ENCODE measurements around the gene ATP5F1E. TPM values are rescaled to one million over a fixed set of nuclear protein-coding genes. Genes with fewer than 3 reads are reported as not detected.

The ATP5F1E gene
- total and polyA plus RNA-seq, 10 of the 15 experiments (the other 5 are each of a cell fraction or from before 2014, with no cell fraction given): 49.0 to 407 (median 117) TPM

DNA sequence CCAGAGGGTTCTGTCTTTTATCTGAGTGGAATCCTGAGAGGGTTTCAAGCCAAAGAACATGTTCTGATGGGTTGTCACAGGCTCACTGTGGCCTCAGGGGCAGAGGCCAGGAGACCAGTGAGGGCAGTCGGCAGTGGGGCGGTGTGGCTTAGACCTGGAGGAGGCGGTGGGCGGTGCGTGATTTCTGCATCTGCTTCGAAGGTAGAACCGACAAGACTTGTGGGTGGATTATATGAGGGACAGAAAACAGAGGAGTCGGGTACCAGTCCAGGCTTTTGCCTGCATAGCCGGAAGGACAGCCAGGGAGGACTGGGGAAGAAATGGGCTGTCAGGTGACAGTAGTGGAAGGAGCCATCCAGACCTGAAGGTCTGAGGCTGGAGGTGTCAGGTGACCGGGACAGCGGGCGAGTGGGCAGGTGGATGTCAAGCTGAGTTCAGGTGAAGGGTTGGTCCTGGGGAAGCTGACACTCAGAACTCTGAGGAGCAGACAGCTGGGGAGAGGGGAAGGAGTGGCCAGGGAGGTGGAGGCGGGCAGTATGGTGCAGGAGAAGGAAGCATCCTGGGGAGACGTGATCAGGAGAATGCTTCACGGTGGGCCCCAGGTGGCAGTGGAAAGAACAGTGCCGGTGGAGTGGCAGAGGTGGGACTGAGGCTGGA is 28.2 kb downstream of the ATP5F1E start:
- H3K4me2 ChIP-seq (ENCODE audit: control insufficient read depth, insufficient read depth): peak overlapping the region; percentile 53
- 0 out of 2 replicates have a peak, but pooled peaks cover 2% of the 10 kb centered on the region for H4K20me1 ChIP-seq (ENCODE audit: control insufficient read depth, insufficient read depth)
- ChIA-PET RAD21 (ENCODE audit: unreplicated experiment) (interaction anchor here (1.3 to 2.3 kb wide), 4 partner anchors 26 to 97 kb away, joined by 3 to 11 read pairs (median 6); partner anchors contain the start of gene ATP5F1E), SMC1A (ENCODE audit: uncharacterized antibody, unreplicated experiment) (interaction anchor here (2.0 kb wide), 1 partner anchor 117 kb away, joined by 6 read pairs; no protein-coding TSS in a partner anchor), CTCF (interaction anchor here (1.2 kb wide), 1 partner anchor 25 kb away, joined by 4 read pairs; no protein-coding TSS in a partner anchor), POLR2A (no interaction called here)
- DNase-seq (ENCODE audit: low read depth, low spot score): no peak
- FAIRE-seq: no peak
- H3K9ac ChIP-seq (ENCODE audit: control insufficient read depth, insufficient read depth, low read length): peak overlapping the region; percentile 92
- H3K36me3 ChIP-seq (ENCODE audit: control insufficient read depth in 2 of 2, insufficient read depth in 2 of 2, low read length in 1 of 2): peaks cover 20 to 28% of the 10 kb centered on the region in 2 experiments
- BruUV-seq (replicated peaks): no TSS peak
- 54% methylated on average over 16 of the region's 16 CpGs for WGBS (ENCODE audit: insufficient coverage, insufficient replicate concordance, low lambda C conversion rate, missing lambda C conversion rate)
- ATAC-seq: no peak
- no peaks in the 10 kb centered on the region for H3K27me3 ChIP-seq (replicated peaks in 1 of 2; ENCODE audit: control insufficient read depth in 2 of 2, insufficient read depth in 2 of 2, low read length in 1 of 2)
- in situ Hi-C loops (cut with MboI): loop anchor here (10.0 kb wide), 2 partner anchors 549 to 1609 kb away; partner anchors contain the start of gene RBM38
- no peak overlapping the region for H2AFZ ChIP-seq (ENCODE audit: control insufficient read depth, low read depth, low read length)
- H3K9me3 ChIP-seq (replicated peaks; ENCODE audit: control insufficient read depth, insufficient read depth, low read length): no peaks in the 10 kb centered on the region
- intact Hi-C loops (cut with micrococcal nuclease; ENCODE audit: unreplicated experiment): loop anchor here (2.0 kb wide), 2 partner anchors 19 to 113 kb away; no protein-coding TSS in a partner anchor
- H3K79me2 ChIP-seq (ENCODE audit: control insufficient read depth, insufficient read depth, low read length): peaks cover 56% of the 10 kb centered on the region
- H3K4me1 ChIP-seq (ENCODE audit: control insufficient read depth, insufficient read depth, low read length): peaks cover 32% of the 10 kb centered on the region
- H3K4me3 ChIP-seq: peak overlapping the region; percentile 92
- H3K27ac ChIP-seq (ENCODE audit: control insufficient read depth, insufficient read depth): peak overlapping the region; percentile 95
- TF ChIP-seq DPF2 (IDR thresholded peaks at IDR 0.05): no peak
- TF ChIP-seq PML (IDR thresholded peaks at IDR 0.05; ENCODE audit: low read length): no peak
- TF ChIP-seq KLF5 (IDR thresholded peaks at IDR 0.05; ENCODE audit: partially characterized antibody): no peak
- no peak for TF ChIP-seq RB1 (IDR thresholded peaks at IDR 0.05; ENCODE audit: borderline replicate concordance)
- no peak for TF ChIP-seq NKRF (conservative IDR thresholded peaks at IDR 0.05)
- TF ChIP-seq, protein P1, sequence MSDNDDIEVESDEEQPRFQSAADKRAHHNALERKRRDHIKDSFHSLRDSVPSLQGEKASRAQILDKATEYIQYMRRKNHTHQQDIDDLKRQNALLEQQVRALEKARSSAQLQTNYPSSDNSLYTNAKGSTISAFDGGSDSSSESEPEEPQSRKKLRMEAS (IDR thresholded peaks at IDR 0.05; ENCODE audit: low read depth, low read length): no peak
- TF ChIP-seq BMI1 (IDR thresholded peaks at IDR 0.05; ENCODE audit: borderline replicate concordance): no peak
- no peak for TF ChIP-seq PAX5 (IDR thresholded peaks at IDR 0.05; ENCODE audit: borderline replicate concordance, low read depth, low read length)
- TF ChIP-seq STAT1 (conservative IDR thresholded peaks at IDR 0.05): no peak
- no peak for TF ChIP-seq POLR2AphosphoS2 (IDR thresholded peaks at IDR 0.05; ENCODE audit: low read depth, low read length)
- TF ChIP-seq PKNOX1 (IDR thresholded peaks at IDR 0.05): peak; percentile 25; the same call in 1 of the 2 replicates
- no peak for TF ChIP-seq PRDM15 (CRISPR knock-in tag; IDR thresholded peaks at IDR 0.05)
- TF ChIP-seq CBFB (IDR thresholded peaks at IDR 0.05; ENCODE audit: low read depth): no peak
- no peak for TF ChIP-seq SMAD1 (IDR thresholded peaks at IDR 0.05; ENCODE audit: low read depth, partially characterized antibody)
- no peak for TF ChIP-seq TCF3 (IDR thresholded peaks at IDR 0.05; ENCODE audit: borderline replicate concordance, insufficient read depth, low read depth, low read length)

Measured in GM12878 (cell line).